Measurements from ENCODE around the gene PEAR1. TPM values are rescaled to one million over a fixed set of nuclear protein-coding genes. Genes with fewer than 3 reads are reported as not detected.

PEAR1 gene
- total RNA-seq, 1 experiment from 2014 or later = 0.22 TPM

DNA sequence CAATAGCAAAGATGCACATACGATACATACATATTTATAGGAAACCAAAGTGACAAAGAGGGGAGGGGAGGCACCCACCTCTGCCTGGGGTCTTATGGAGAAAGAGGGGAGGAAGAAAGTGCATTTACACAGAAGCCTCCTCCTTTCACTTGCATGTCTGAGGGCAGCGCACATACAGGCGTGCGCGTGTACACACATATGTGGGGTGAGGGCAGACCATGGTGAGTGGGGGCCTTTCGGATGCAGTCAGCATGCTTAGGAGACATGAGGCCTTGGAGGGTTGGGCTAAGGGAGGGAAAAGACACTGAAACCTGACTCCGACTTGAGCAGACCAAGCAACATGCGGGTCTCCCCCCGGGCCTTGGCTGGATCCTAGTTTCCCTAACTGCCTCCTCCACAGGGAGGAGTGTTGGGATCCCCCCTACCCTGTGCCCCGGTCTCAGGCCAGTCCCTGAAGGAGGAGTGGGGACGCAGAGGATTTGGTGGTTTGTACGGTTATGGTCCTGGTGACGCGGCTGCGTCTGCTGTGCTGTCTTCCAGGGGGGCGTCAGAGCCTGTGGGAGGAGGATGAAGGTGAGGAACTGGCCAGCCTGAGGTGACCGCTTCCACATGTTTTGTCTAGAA lies 42.1 kb downstream of the PEAR1 start:
- H3K9ac ChIP-seq (ENCODE audit: low read length) = no peak overlapping the region
- DNase-seq = no peak
- H3K36me3 ChIP-seq (ENCODE audit: insufficient read depth, low read length) = no peaks in the 10 kb centered on the region

DNA sequence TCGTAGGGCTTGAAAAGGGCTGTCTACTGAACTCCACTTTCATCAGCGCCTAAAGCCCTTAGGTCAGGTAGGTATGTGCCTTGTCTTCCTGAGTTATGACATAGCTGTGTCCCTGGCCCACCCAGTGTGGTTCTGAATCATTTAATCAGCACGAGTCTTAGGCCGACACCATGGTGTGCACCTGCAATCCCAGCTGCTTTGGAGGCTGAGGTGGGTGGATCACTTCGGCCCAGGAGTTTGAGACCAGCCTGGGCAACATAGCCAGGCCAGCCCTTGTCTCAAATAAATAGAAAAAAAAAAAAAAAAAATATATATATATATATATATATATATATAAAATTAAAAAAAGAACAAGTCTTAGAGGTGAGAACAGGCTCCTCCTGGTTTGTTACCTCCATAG lies 42.7 kb downstream of the PEAR1 start:
- Histone ChIP-seq H3K9me3 (ENCODE audit: low read length) (no peaks in the 10 kb centered on the region), H3K4me2 (ENCODE audit: low read depth, low read length, poor library complexity, severe bottlenecking) (no peak overlapping the region), H4K20me1 (ENCODE audit: insufficient read depth, low read depth, low read length) (no peaks in the 10 kb centered on the region), H2AFZ (ENCODE audit: low read length) (no peak overlapping the region), H3K36me3 (ENCODE audit: insufficient read depth, low read length) (no peaks in the 10 kb centered on the region), H3K9ac (ENCODE audit: low read length) (no peak overlapping the region), H3K4me3 (ENCODE audit: low read length) (no peak overlapping the region), H3K4me1 (ENCODE audit: low read length) (no peaks in the 10 kb centered on the region), H3K27ac (ENCODE audit: low read length) (no peak overlapping the region), H3K27me3 (ENCODE audit: low read length) (no peaks in the 10 kb centered on the region), H3K79me2 (ENCODE audit: low read length) (no peaks in the 10 kb centered on the region), H3K9me2 (replicated peaks; ENCODE audit: insufficient read depth, low read length) (no peaks in the 10 kb centered on the region)
- no peak for DNase-seq

More for the DNA sequence above, 42.1 kb downstream of the PEAR1 start:
- H3K9me2 ChIP-seq (replicated peaks; ENCODE audit: insufficient read depth, low read length) = no peaks in the 10 kb centered on the region
- no peak overlapping the region for H3K4me3 ChIP-seq (ENCODE audit: low read length)
- H3K4me1 ChIP-seq (ENCODE audit: low read length) = no peaks in the 10 kb centered on the region
- no peak overlapping the region for H3K27ac ChIP-seq (ENCODE audit: low read length)
- H2AFZ ChIP-seq (ENCODE audit: low read length) = no peak overlapping the region
- H4K20me1 ChIP-seq (ENCODE audit: insufficient read depth, low read depth, low read length) = no peaks in the 10 kb centered on the region
- H3K9me3 ChIP-seq (ENCODE audit: low read length) = no peaks in the 10 kb centered on the region
- H3K4me2 ChIP-seq (ENCODE audit: low read depth, low read length, poor library complexity, severe bottlenecking) = no peak overlapping the region
- H3K79me2 ChIP-seq (ENCODE audit: low read length) = no peaks in the 10 kb centered on the region
- H3K27me3 ChIP-seq (ENCODE audit: low read length) = no peaks in the 10 kb centered on the region

DNA sequence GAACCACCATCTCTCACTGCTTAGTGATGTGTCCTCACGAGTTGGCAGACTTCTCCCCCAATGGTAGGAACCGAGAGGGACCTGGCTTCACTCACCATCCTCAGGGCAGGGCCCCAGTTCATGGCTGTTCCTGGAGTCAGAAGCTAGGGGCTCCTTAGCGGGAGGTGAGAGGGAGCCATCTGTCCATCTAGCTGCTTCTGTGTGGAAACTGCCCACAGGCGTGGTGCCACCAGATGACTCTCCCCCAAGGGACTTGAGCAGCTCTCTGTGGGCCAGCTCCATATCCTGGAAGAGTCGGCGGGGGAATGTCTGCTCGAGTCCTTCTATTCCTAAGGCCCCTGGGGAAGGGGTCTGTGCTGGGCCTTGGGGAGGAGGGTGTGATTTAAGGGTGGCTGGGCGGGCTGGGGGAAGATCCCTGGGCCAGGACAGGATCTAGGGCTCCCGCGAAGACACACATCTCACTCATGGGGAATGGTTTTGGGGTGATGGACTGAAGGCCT lies 43.3 kb downstream of the PEAR1 start:
- Histone ChIP-seq H3K9me2 (replicated peaks; ENCODE audit: insufficient read depth, low read length) (no peaks in the 10 kb centered on the region), H3K9me3 (ENCODE audit: low read length) (no peaks in the 10 kb centered on the region), H3K9ac (ENCODE audit: low read length) (no peak overlapping the region), H3K4me2 (ENCODE audit: low read depth, low read length, poor library complexity, severe bottlenecking) (no peak overlapping the region), H3K4me1 (ENCODE audit: low read length) (no peaks in the 10 kb centered on the region), H3K27me3 (ENCODE audit: low read length) (no peaks in the 10 kb centered on the region), H3K4me3 (ENCODE audit: low read length) (no peak overlapping the region), H2AFZ (ENCODE audit: low read length) (no peak overlapping the region), H3K36me3 (ENCODE audit: insufficient read depth, low read length) (no peaks in the 10 kb centered on the region), H3K27ac (ENCODE audit: low read length) (no peak overlapping the region), H3K79me2 (ENCODE audit: low read length) (no peaks in the 10 kb centered on the region), H4K20me1 (ENCODE audit: insufficient read depth, low read depth, low read length) (no peaks in the 10 kb centered on the region)
- DNase-seq = no peak

GRCh38 chr1:156937883-156938282 lies 44.4 kb downstream of the PEAR1 start:
- Histone ChIP-seq H3K9me3 (ENCODE audit: low read length) (no peaks in the 10 kb centered on the region), H3K4me2 (ENCODE audit: low read depth, low read length, poor library complexity, severe bottlenecking) (no peak overlapping the region), H3K27ac (ENCODE audit: low read length) (no peak overlapping the region), H3K27me3 (ENCODE audit: low read length) (no peaks in the 10 kb centered on the region), H3K9me2 (replicated peaks; ENCODE audit: insufficient read depth, low read length) (no peaks in the 10 kb centered on the region), H2AFZ (ENCODE audit: low read length) (no peak overlapping the region), H4K20me1 (ENCODE audit: insufficient read depth, low read depth, low read length) (no peaks in the 10 kb centered on the region), H3K36me3 (ENCODE audit: insufficient read depth, low read length) (no peaks in the 10 kb centered on the region), H3K9ac (ENCODE audit: low read length) (no peak overlapping the region), H3K79me2 (ENCODE audit: low read length) (no peaks in the 10 kb centered on the region), H3K4me1 (ENCODE audit: low read length) (no peaks in the 10 kb centered on the region), H3K4me3 (ENCODE audit: low read length) (no peak overlapping the region)
- no peak for DNase-seq

- Histone ChIP-seq H3K9me3 (ENCODE audit: low read length) (no peaks in the 10 kb centered on the region), H3K9me2 (replicated peaks; ENCODE audit: insufficient read depth, low read length) (no peaks in the 10 kb centered on the region), H4K20me1 (ENCODE audit: insufficient read depth, low read depth, low read length) (no peaks in the 10 kb centered on the region), H3K9ac (ENCODE audit: low read length) (no peak overlapping the region), H2AFZ (ENCODE audit: low read length) (no peak overlapping the region), H3K27ac (ENCODE audit: low read length) (no peak overlapping the region), H3K4me1 (ENCODE audit: low read length) (no peaks in the 10 kb centered on the region), H3K36me3 (ENCODE audit: insufficient read depth, low read length) (no peaks in the 10 kb centered on the region), H3K27me3 (ENCODE audit: low read length) (no peaks in the 10 kb centered on the region), H3K79me2 (ENCODE audit: low read length) (no peaks in the 10 kb centered on the region), H3K4me2 (ENCODE audit: low read depth, low read length, poor library complexity, severe bottlenecking) (no peak overlapping the region), H3K4me3 (ENCODE audit: low read length) (no peak overlapping the region)
- no peak for DNase-seq
Observed at GRCh38 chr1:156938813-156939212, 45.3 kb downstream of the PEAR1 start.

- Histone ChIP-seq H3K79me2 (ENCODE audit: low read length) (no peaks in the 10 kb centered on the region), H3K4me1 (ENCODE audit: low read length) (no peaks in the 10 kb centered on the region), H4K20me1 (ENCODE audit: insufficient read depth, low read depth, low read length) (no peaks in the 10 kb centered on the region), H2AFZ (ENCODE audit: low read length) (no peak overlapping the region), H3K36me3 (ENCODE audit: insufficient read depth, low read length) (no peaks in the 10 kb centered on the region), H3K27ac (ENCODE audit: low read length) (no peak overlapping the region), H3K9me3 (ENCODE audit: low read length) (no peaks in the 10 kb centered on the region), H3K27me3 (ENCODE audit: low read length) (no peaks in the 10 kb centered on the region), H3K4me3 (ENCODE audit: low read length) (no peak overlapping the region), H3K9ac (ENCODE audit: low read length) (no peak overlapping the region), H3K9me2 (replicated peaks; ENCODE audit: insufficient read depth, low read length) (no peaks in the 10 kb centered on the region), H3K4me2 (ENCODE audit: low read depth, low read length, poor library complexity, severe bottlenecking) (no peak overlapping the region)
- DNase-seq = no peak
Observed at GRCh38 chr1:156939786-156940334, 46.3 kb downstream of the PEAR1 start.

DNA sequence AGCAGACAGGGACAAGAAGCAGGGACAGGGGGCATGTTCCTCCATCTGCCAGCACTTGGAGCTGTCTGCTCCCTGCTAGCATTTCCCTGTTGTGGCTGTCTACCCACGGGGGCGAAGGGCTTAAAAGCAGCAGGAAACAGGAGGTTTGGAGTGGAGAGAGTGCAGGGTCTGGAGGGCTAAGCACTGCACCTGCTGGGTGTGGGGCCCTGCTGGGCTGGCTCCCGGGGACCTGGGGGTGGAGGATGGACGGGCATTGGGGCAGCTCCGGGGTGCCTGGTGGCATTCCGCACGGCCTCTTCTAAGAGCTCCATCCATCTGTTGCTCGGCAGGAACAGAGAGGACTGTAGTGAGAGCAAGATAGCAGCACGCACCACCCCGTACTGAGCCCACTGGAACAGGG lies 48.2 kb downstream of the PEAR1 start:
- H3K79me2 ChIP-seq (ENCODE audit: low read length) = no peaks in the 10 kb centered on the region
- no peaks in the 10 kb centered on the region for H3K27me3 ChIP-seq (ENCODE audit: low read length)
- no peak overlapping the region for H3K9ac ChIP-seq (ENCODE audit: low read length)
- no peak overlapping the region for H3K4me2 ChIP-seq (ENCODE audit: low read depth, low read length, poor library complexity, severe bottlenecking)
- no peaks in the 10 kb centered on the region for H4K20me1 ChIP-seq (ENCODE audit: insufficient read depth, low read depth, low read length)
- no peak overlapping the region for H2AFZ ChIP-seq (ENCODE audit: low read length)
- H3K9me3 ChIP-seq (ENCODE audit: low read length) = no peaks in the 10 kb centered on the region
- no peaks in the 10 kb centered on the region for H3K4me1 ChIP-seq (ENCODE audit: low read length)
- no peak overlapping the region for H3K27ac ChIP-seq (ENCODE audit: low read length)
- no peak for DNase-seq
- H3K9me2 ChIP-seq (replicated peaks; ENCODE audit: insufficient read depth, low read length) = no peaks in the 10 kb centered on the region
- H3K36me3 ChIP-seq (ENCODE audit: insufficient read depth, low read length) = no peaks in the 10 kb centered on the region
- no peak overlapping the region for H3K4me3 ChIP-seq (ENCODE audit: low read length)

DNA sequence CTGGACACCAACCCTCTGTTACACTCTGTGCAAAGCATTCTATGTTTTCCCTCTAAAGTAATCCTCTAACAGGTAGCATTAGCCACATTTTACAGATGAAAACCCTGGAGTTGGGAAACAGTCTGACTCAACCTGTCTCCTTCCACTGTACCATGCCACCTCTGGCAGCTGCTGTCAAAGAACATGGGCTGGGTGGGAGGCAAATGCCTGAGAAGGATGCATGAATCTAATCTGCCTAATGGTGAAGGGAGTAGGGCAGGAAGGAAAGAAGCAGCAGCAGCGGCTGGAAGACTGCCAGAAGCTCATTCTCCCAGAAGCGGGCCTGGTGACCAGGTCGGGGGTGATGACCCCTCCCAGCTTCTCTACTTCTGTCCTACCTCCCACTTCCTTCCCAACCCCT lies 48.7 kb downstream of the PEAR1 start:
- Histone ChIP-seq H3K27ac (ENCODE audit: low read length) (no peak overlapping the region), H3K9me2 (replicated peaks; ENCODE audit: insufficient read depth, low read length) (no peaks in the 10 kb centered on the region), H3K27me3 (ENCODE audit: low read length) (no peaks in the 10 kb centered on the region), H3K4me3 (ENCODE audit: low read length) (no peak overlapping the region), H3K9me3 (ENCODE audit: low read length) (no peaks in the 10 kb centered on the region), H2AFZ (ENCODE audit: low read length) (no peak overlapping the region), H3K36me3 (ENCODE audit: insufficient read depth, low read length) (no peaks in the 10 kb centered on the region), H3K9ac (ENCODE audit: low read length) (no peak overlapping the region), H3K4me1 (ENCODE audit: low read length) (no peaks in the 10 kb centered on the region), H4K20me1 (ENCODE audit: insufficient read depth, low read depth, low read length) (no peaks in the 10 kb centered on the region), H3K79me2 (ENCODE audit: low read length) (no peaks in the 10 kb centered on the region), H3K4me2 (ENCODE audit: low read depth, low read length, poor library complexity, severe bottlenecking) (no peak overlapping the region)
- no peak for DNase-seq
